ENCODE results near the gene OR2M3. TPM values are rescaled to one million over a fixed set of nuclear protein-coding genes. Genes with fewer than 3 reads are reported as not detected.

Gene OR2M3, protein sequence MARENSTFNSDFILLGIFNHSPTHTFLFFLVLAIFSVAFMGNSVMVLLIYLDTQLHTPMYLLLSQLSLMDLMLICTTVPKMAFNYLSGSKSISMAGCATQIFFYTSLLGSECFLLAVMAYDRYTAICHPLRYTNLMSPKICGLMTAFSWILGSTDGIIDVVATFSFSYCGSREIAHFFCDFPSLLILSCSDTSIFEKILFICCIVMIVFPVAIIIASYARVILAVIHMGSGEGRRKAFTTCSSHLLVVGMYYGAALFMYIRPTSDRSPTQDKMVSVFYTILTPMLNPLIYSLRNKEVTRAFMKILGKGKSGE
- not detected for polyA plus RNA-seq (2013, experiment 1 of 2)
- polyA plus RNA-seq (2013, experiment 2 of 2) = not detected

DNA sequence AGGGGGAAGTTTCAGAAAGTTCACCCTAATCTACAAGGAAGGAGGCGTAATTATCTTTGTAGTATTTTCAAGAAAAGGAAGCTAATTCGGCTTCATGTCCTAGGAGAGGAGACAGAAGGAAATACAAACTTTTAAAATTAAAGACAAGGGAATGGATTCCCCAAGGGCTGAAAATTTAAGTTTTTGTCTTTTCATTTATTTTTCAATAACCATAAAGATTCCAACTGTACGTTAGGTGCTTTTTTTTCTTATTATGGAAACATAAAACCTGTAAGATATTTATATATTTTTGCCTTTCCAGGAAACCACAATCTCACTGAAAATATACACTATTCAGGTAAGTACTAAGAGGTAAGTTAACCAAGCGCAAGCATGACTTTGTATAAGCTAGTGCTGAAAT is at the start of gene OR2M3:
OR2M3 (plus strand) TSS at position 301 of the 400 bp plus-strand sequence. CDS start 5,803 bp downstream, outside the sequence.
- no peak for DNase-seq
- Histone ChIP-seq H2AK5ac (ENCODE audit: low read length) (no peak within 1 kb of the TSS), H2BK5ac (ENCODE audit: low read length) (no peak within 1 kb of the TSS), H3K4me1 (ENCODE audit: control insufficient read depth, low read depth, low read length) (no peaks in the 10 kb centered on the region), H3K79me1 (ENCODE audit: low read length) (no peaks in the 10 kb centered on the region), H3K56ac (ENCODE audit: low read length) (no peak within 1 kb of the TSS), H3K23ac (ENCODE audit: low read length) (no peak within 1 kb of the TSS), H3K4me3 (ENCODE audit: low read length) (no peak within 1 kb of the TSS), H3K27ac (ENCODE audit: low read depth, low read length) (no peak within 1 kb of the TSS), H3K79me2 (ENCODE audit: control insufficient read depth, insufficient read depth, low read length) (no peaks in the 10 kb centered on the region), H3K27me3 (ENCODE audit: insufficient read depth, low read length, poor library complexity) (no peaks in the 10 kb centered on the region), H3K4me2 (ENCODE audit: low read length) (no peak within 1 kb of the TSS), H4K8ac (ENCODE audit: low read depth, low read length) (no peak within 1 kb of the TSS), H3K36me3 (ENCODE audit: control insufficient read depth, insufficient read depth, low read length) (no peaks in the 10 kb centered on the region), H3K18ac (ENCODE audit: low read length) (no peak within 1 kb of the TSS), H2BK15ac (replicated peaks; ENCODE audit: low read depth) (no peak within 1 kb of the TSS), H3K4ac (ENCODE audit: low read depth, low read length) (no peak within 1 kb of the TSS), H4K5ac (ENCODE audit: low read length) (no peak within 1 kb of the TSS), H2BK120ac (ENCODE audit: low read depth, low read length) (no peak within 1 kb of the TSS), H3K9ac (ENCODE audit: low read length) (no peak within 1 kb of the TSS)
- WGBS (ENCODE audit: extremely low coverage, insufficient coverage, low lambda C conversion rate) = no CpG with 5 or more reads among the region's 4 CpGs

DNA sequence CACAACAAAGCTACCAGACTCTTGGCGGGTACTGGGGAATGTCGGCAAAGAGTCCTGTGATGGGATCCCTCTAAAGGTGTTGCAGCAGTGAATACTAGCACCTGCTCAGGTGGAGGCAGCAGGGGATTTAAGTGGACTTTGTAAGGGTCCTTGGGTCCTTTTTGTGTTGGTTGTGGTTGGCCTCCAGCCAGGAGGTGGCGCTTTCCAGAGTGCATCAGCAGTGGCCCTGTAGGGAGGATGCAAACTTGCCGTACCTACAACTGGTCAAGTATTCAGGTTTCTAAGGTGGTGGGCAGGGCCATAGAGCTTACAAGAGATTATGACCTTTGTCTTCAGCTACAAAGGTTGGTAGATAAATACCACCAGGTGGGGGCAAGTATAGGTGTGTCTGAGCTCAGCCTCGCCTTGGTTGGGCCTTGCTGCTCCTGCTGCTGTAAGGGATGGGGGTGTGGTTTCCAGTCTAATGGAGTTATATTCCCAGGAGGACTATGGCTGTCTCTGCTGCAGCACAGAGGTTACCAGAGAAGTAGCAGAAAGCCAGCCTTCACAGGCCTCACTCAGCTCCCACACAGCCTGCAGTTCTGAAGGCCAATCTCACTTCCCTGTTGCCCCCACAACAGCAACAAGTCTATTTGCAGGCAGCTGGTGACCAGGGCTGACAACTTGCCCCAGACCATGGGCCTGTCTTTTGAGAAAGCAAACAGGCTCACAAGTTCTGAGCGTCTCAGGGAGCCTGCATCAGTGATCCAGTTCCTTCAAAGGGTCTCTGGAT is 44.8 kb upstream of the OR2M3 start:
- Histone ChIP-seq H2AK5ac (ENCODE audit: low read length) (no peak overlapping the region), H2BK120ac (ENCODE audit: low read depth, low read length) (no peak overlapping the region), H3K4me3 (ENCODE audit: low read length) (no peak overlapping the region), H2BK15ac (replicated peaks; ENCODE audit: low read depth) (no peak overlapping the region), H3K79me1 (ENCODE audit: low read length) (no peaks in the 10 kb centered on the region), H2BK5ac (ENCODE audit: low read length) (no peak overlapping the region), H3K27ac (ENCODE audit: low read depth, low read length) (no peak overlapping the region), H3K27me3 (ENCODE audit: insufficient read depth, low read length, poor library complexity) (no peaks in the 10 kb centered on the region), H3K18ac (ENCODE audit: low read length) (no peak overlapping the region), H4K8ac (ENCODE audit: low read depth, low read length) (no peak overlapping the region), H3K4me1 (ENCODE audit: control insufficient read depth, low read depth, low read length) (no peaks in the 10 kb centered on the region), H3K56ac (ENCODE audit: low read length) (no peak overlapping the region), H4K5ac (ENCODE audit: low read length) (no peak overlapping the region), H3K36me3 (ENCODE audit: control insufficient read depth, insufficient read depth, low read length) (no peaks in the 10 kb centered on the region), H3K79me2 (ENCODE audit: control insufficient read depth, insufficient read depth, low read length) (no peaks in the 10 kb centered on the region), H3K4me2 (ENCODE audit: low read length) (no peak overlapping the region), H3K23ac (ENCODE audit: low read length) (no peak overlapping the region), H3K9ac (ENCODE audit: low read length) (no peak overlapping the region), H3K4ac (ENCODE audit: low read depth, low read length) (no peak overlapping the region)
- no CpG with 5 or more reads among the region's 6 CpGs for WGBS (ENCODE audit: extremely low coverage, insufficient coverage, low lambda C conversion rate)
- DNase-seq = no peak

DNA sequence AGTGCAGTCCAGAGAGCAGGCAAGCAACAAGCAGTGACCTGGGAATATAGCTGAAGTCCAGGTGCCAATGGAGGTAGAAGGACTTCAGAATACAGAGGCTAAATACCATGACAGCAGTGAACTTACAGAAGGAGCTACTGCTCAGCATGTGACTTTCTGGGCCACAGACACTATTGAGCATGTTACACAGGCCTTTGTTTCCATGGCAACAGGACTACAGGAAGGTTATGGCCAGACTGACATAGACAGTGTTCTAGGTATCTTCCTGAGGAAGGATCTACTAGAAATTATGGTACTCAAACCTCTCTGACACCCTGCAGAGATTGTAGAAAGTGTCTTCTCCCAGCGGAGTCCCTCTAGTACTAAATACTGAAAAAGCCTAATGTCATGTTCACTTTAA is 41.1 kb upstream of the OR2M3 start:
- Histone ChIP-seq H2BK5ac (ENCODE audit: low read length) (no peak overlapping the region), H2BK15ac (replicated peaks; ENCODE audit: low read depth) (no peak overlapping the region), H3K4me1 (ENCODE audit: control insufficient read depth, low read depth, low read length) (no peaks in the 10 kb centered on the region), H3K4me2 (ENCODE audit: low read length) (no peak overlapping the region), H3K36me3 (ENCODE audit: control insufficient read depth, insufficient read depth, low read length) (no peaks in the 10 kb centered on the region), H3K56ac (ENCODE audit: low read length) (no peak overlapping the region), H2AK5ac (ENCODE audit: low read length) (no peak overlapping the region), H4K5ac (ENCODE audit: low read length) (no peak overlapping the region), H4K8ac (ENCODE audit: low read depth, low read length) (no peak overlapping the region), H3K18ac (ENCODE audit: low read length) (no peak overlapping the region), H3K27ac (ENCODE audit: low read depth, low read length) (no peak overlapping the region), H3K23ac (ENCODE audit: low read length) (no peak overlapping the region), H3K9ac (ENCODE audit: low read length) (no peak overlapping the region), H3K79me2 (ENCODE audit: control insufficient read depth, insufficient read depth, low read length) (no peaks in the 10 kb centered on the region), H3K4me3 (ENCODE audit: low read length) (no peak overlapping the region), H2BK120ac (ENCODE audit: low read depth, low read length) (no peak overlapping the region), H3K27me3 (ENCODE audit: insufficient read depth, low read length, poor library complexity) (no peaks in the 10 kb centered on the region), H3K4ac (ENCODE audit: low read depth, low read length) (no peak overlapping the region), H3K79me1 (ENCODE audit: low read length) (no peaks in the 10 kb centered on the region)
- no peak for DNase-seq
- no CpG with 5 or more reads among the region's 1 CpG for WGBS (ENCODE audit: extremely low coverage, insufficient coverage, low lambda C conversion rate)

DNA sequence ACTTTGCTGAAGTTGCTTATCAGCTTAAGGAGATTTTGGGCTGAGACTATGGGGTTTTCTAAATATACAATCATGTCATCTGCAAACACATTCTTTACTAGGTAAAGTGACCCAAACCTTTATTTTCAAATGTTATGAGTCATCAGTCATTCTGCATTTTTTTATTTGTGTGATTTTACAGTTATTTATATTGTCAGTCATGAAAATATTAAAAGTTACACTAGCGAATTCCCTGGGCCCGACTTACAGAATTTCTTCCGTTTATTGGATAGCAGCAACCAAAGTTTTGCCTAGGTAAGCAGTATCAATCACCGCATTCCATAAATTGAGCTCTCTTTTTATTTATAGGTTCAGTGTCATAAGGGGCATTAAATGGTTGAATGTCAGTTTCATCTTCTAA is 38.3 kb upstream of the OR2M3 start:
- WGBS (ENCODE audit: extremely low coverage, insufficient coverage, low lambda C conversion rate) = no CpG with 5 or more reads among the region's 4 CpGs
- DNase-seq = no peak

DNA sequence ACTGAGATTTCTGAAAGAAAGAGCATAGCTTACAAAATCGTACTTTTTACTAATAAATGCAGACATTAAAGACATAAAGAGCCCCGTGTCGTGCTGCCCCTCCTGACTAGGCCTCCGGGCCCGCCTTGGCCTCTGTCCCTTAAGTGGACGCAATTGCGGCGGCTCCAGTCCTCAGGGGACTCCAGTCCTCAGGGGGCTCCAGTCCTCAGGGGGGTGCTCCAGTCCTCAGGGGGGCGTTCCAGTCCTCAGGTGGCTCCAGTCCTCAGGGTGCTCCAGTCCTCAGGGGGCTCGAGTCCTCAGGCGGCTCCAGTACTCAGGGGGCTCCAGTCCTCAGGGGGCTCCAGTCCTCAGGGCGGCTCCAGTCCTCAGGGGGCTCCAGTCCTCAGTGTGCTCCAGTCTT is 33.0 kb upstream of the OR2M3 start:
- H4K5ac ChIP-seq (ENCODE audit: low read length) = no peak overlapping the region
- no peaks in the 10 kb centered on the region for H3K79me1 ChIP-seq (ENCODE audit: low read length)
- no peak overlapping the region for H3K27ac ChIP-seq (ENCODE audit: low read depth, low read length)
- no peak overlapping the region for H3K56ac ChIP-seq (ENCODE audit: low read length)
- no peak overlapping the region for H3K4me2 ChIP-seq (ENCODE audit: low read length)
- H3K4me3 ChIP-seq (ENCODE audit: low read length) = no peak overlapping the region
- H3K23ac ChIP-seq (ENCODE audit: low read length) = no peak overlapping the region
- WGBS (ENCODE audit: extremely low coverage, insufficient coverage, low lambda C conversion rate) = no CpG with 5 or more reads among the region's 12 CpGs
- DNase-seq = no peak
- no peak overlapping the region for H4K8ac ChIP-seq (ENCODE audit: low read depth, low read length)
- no peaks in the 10 kb centered on the region for H3K79me2 ChIP-seq (ENCODE audit: control insufficient read depth, insufficient read depth, low read length)
- H3K9ac ChIP-seq (ENCODE audit: low read length) = no peak overlapping the region
- no peaks in the 10 kb centered on the region for H3K4me1 ChIP-seq (ENCODE audit: control insufficient read depth, low read depth, low read length)
- no peak overlapping the region for H2AK5ac ChIP-seq (ENCODE audit: low read length)
- H3K36me3 ChIP-seq (ENCODE audit: control insufficient read depth, insufficient read depth, low read length) = no peaks in the 10 kb centered on the region
- no peak overlapping the region for H2BK120ac ChIP-seq (ENCODE audit: low read depth, low read length)
- no peak overlapping the region for H2BK5ac ChIP-seq (ENCODE audit: low read length)
- no peak overlapping the region for H3K4ac ChIP-seq (ENCODE audit: low read depth, low read length)
- H2BK15ac ChIP-seq (replicated peaks; ENCODE audit: low read depth) = no peak overlapping the region
- H3K27me3 ChIP-seq (ENCODE audit: insufficient read depth, low read length, poor library complexity) = no peaks in the 10 kb centered on the region
- H3K18ac ChIP-seq (ENCODE audit: low read length) = no peak overlapping the region

More for the DNA sequence above, 38.3 kb upstream of the OR2M3 start:
- no peaks in the 10 kb centered on the region for H3K79me1 ChIP-seq (ENCODE audit: low read length)
- H3K56ac ChIP-seq (ENCODE audit: low read length) = no peak overlapping the region
- H3K4me1 ChIP-seq (ENCODE audit: control insufficient read depth, low read depth, low read length) = no peaks in the 10 kb centered on the region
- no peak overlapping the region for H3K9ac ChIP-seq (ENCODE audit: low read length)
- no peak overlapping the region for H4K8ac ChIP-seq (ENCODE audit: low read depth, low read length)
- no peaks in the 10 kb centered on the region for H3K79me2 ChIP-seq (ENCODE audit: control insufficient read depth, insufficient read depth, low read length)
- H3K4ac ChIP-seq (ENCODE audit: low read depth, low read length) = no peak overlapping the region
- no peak overlapping the region for H3K4me2 ChIP-seq (ENCODE audit: low read length)
- no peak overlapping the region for H3K18ac ChIP-seq (ENCODE audit: low read length)
- H2BK15ac ChIP-seq (replicated peaks; ENCODE audit: low read depth) = no peak overlapping the region
- no peak overlapping the region for H3K27ac ChIP-seq (ENCODE audit: low read depth, low read length)
- no peak overlapping the region for H2AK5ac ChIP-seq (ENCODE audit: low read length)
- no peak overlapping the region for H3K23ac ChIP-seq (ENCODE audit: low read length)
- H3K27me3 ChIP-seq (ENCODE audit: insufficient read depth, low read length, poor library complexity) = no peaks in the 10 kb centered on the region
- no peak overlapping the region for H3K4me3 ChIP-seq (ENCODE audit: low read length)
- no peak overlapping the region for H2BK5ac ChIP-seq (ENCODE audit: low read length)
- H4K5ac ChIP-seq (ENCODE audit: low read length) = no peak overlapping the region
- H2BK120ac ChIP-seq (ENCODE audit: low read depth, low read length) = no peak overlapping the region
- no peaks in the 10 kb centered on the region for H3K36me3 ChIP-seq (ENCODE audit: control insufficient read depth, insufficient read depth, low read length)

Measured in mesendoderm (in vitro differentiated cells).